ENCODE data around the gene PITPNB. TPM values are rescaled to one million over a fixed set of nuclear protein-coding genes. Genes with fewer than 3 reads are reported as not detected.

Gene PITPNB
- total RNA-seq, 4 donors from 2014 or later: 34.7 to 47.6 (median 40.4) TPM

DNA sequence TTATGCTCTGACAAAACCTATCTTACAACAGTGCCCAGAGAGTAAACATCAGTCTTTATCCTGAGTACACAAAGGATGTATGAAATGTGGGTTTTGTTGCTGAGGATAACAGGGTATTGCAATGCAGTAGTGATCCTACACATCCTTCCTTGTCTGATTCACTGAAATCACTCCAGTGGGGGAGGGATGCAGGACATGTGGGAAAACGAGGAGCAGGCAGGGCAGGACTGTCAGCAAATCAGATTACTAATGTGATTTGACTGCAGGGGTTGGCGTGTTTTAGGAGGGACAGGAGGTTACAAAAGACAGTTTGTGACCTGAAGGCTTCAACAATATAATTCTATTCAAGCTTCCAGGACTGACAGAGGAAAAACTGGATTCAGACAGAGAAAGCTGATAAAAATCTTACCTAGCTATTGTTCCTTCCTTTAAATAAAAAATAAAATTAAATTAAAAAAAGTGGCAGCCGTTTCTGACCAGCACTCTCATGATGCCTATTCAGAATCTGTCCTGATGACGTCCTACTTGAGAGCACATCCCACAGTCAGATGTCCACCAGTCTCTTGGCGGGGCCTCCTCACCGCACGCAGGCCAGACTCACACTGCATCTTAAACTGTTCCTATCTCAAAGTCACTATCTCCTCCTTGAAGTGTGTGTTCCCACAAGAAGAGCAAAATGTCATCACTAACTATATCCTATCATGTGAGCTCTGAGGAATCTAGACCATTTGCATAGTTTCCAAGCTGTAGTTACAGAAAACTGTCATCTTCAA lies 66.9 kb downstream of the PITPNB start:
- Histone ChIP-seq H3K27me3 (no peaks in the 10 kb centered on the region), H3K4me1 (peaks cover 14% of the 10 kb centered on the region), H3K36me3 (peaks cover 77% of the 10 kb centered on the region), H3K9me3 (no peaks in the 10 kb centered on the region), H3K27ac (no peak overlapping the region), H3K4me3 (no peak overlapping the region)
- TF ChIP-seq, protein P1, sequence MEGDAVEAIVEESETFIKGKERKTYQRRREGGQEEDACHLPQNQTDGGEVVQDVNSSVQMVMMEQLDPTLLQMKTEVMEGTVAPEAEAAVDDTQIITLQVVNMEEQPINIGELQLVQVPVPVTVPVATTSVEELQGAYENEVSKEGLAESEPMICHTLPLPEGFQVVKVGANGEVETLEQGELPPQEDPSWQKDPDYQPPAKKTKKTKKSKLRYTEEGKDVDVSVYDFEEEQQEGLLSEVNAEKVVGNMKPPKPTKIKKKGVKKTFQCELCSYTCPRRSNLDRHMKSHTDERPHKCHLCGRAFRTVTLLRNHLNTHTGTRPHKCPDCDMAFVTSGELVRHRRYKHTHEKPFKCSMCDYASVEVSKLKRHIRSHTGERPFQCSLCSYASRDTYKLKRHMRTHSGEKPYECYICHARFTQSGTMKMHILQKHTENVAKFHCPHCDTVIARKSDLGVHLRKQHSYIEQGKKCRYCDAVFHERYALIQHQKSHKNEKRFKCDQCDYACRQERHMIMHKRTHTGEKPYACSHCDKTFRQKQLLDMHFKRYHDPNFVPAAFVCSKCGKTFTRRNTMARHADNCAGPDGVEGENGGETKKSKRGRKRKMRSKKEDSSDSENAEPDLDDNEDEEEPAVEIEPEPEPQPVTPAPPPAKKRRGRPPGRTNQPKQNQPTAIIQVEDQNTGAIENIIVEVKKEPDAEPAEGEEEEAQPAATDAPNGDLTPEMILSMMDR (IDR thresholded peaks at IDR 0.05): no peak
- TF ChIP-seq EP300 (IDR thresholded peaks at IDR 0.05): no peak
- no peak for TF ChIP-seq POLR2A (IDR thresholded peaks at IDR 0.05)
- no peak for TF ChIP-seq POLR2AphosphoS5 (IDR thresholded peaks at IDR 0.05)
- 80% methylated on average over 7 of the region's 7 CpGs for WGBS
- no peak for DNase-seq (ENCODE audit: low spot score in 2 of 2)

DNA sequence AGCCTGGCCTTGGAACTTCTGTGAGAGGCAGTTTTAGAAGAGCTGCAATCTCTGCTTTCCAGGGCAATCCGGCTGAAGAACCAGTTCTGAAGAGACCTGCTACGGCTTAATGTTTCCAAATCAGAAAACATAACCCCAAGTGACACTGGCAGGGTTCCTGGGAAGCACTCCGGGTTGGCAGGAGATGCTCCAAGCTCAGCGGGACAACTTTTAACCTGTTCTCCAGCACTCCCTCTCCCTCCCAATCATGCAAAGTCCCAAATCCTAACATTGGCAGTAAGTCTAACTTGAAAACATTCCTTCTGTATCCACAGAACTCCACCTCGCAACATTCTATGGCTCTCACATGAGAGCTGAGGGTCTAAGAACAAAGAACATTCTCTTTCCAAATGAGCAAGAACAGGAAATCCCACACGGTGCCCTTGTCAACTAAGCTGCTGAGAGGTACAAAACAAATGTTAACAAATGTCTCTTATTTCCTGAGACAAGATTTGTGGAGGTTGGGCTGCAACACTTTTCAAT lies 69.0 kb downstream of the PITPNB start:
- peaks cover 63% of the 10 kb centered on the region for H3K36me3 ChIP-seq
- 23% methylated on average over 6 of the region's 6 CpGs for WGBS
- no peaks in the 10 kb centered on the region for H3K27me3 ChIP-seq
- no peaks in the 10 kb centered on the region for H3K9me3 ChIP-seq
- H3K4me1 ChIP-seq: peaks cover 14% of the 10 kb centered on the region
- H3K27ac ChIP-seq: no peak overlapping the region
- DNase-seq (ENCODE audit: low spot score in 2 of 2): no peak
- TF ChIP-seq POLR2AphosphoS5 (IDR thresholded peaks at IDR 0.05) (no peak), POLR2A (IDR thresholded peaks at IDR 0.05) (no peak), EP300 (IDR thresholded peaks at IDR 0.05) (no peak)
- TF ChIP-seq, protein P1 (IDR thresholded peaks at IDR 0.05): no peak
- no peak overlapping the region for H3K4me3 ChIP-seq

DNA sequence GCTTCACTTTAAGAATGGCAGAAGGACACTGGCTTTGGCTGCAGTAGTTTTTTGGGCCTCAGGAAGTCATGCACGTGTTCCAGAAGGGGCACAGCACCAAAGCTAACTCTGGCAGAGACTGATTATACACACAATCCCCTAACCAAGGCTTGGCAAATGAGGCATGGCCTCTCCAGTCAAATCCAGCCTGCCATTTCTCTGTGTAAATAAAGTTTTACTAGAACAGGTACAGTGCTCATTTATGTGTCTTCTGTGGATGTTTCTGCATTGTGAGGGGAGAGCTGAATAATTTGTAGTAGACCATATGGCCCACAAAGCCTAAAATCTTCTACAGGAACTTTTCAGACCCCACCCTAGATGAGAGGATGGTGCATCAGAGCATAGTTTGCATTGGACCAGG lies 71.1 kb downstream of the PITPNB start:
- H3K4me3 ChIP-seq: no peak overlapping the region
- peaks cover 47% of the 10 kb centered on the region for H3K36me3 ChIP-seq
- H3K4me1 ChIP-seq: peaks cover 14% of the 10 kb centered on the region
- H3K27ac ChIP-seq: no peak overlapping the region
- H3K9me3 ChIP-seq: no peaks in the 10 kb centered on the region
- no peak for TF ChIP-seq POLR2A (IDR thresholded peaks at IDR 0.05)
- TF ChIP-seq, protein P1 (IDR thresholded peaks at IDR 0.05): no peak
- no peaks in the 10 kb centered on the region for H3K27me3 ChIP-seq
- WGBS: no CpG with 5 or more reads among the region's 1 CpG
- DNase-seq (ENCODE audit: low spot score in 2 of 2): peak in 1 of 2 donors; percentile 18

DNA sequence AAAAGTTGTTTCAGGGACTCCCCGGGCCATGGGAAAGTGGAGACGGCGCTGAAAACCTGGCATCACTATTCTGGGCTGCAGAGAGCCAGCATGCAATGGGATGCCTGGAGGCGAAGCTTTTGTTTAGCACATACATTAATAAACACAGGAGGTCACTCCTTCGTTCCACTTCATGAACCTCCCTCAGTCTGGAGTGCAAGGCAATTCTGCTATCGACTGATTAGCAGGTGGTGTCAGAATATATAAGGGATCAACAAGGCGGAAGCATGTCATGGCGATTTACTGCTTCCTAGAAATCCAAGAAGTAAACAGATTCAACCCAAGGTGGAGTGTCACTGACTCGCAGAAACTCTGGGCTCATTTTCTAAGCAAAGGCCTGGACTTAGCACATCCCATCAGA lies 72.1 kb downstream of the PITPNB start:
- no peak overlapping the region for H3K4me3 ChIP-seq
- TF ChIP-seq POLR2AphosphoS5 (IDR thresholded peaks at IDR 0.05): no peak
- TF ChIP-seq EP300 (IDR thresholded peaks at IDR 0.05): no peak
- no peak for TF ChIP-seq POLR2A (IDR thresholded peaks at IDR 0.05)
- TF ChIP-seq, protein P1 (IDR thresholded peaks at IDR 0.05): no peak
- peaks cover 14% of the 10 kb centered on the region for H3K4me1 ChIP-seq
- peak in 1 of 2 donors; percentile 31 for DNase-seq (ENCODE audit: low spot score in 2 of 2)
- 84% methylated on average over 9 of the region's 9 CpGs for WGBS
- H3K36me3 ChIP-seq: peaks cover 38% of the 10 kb centered on the region
- H3K27me3 ChIP-seq: no peaks in the 10 kb centered on the region
- H3K9me3 ChIP-seq: no peaks in the 10 kb centered on the region
- no peak overlapping the region for H3K27ac ChIP-seq

DNA sequence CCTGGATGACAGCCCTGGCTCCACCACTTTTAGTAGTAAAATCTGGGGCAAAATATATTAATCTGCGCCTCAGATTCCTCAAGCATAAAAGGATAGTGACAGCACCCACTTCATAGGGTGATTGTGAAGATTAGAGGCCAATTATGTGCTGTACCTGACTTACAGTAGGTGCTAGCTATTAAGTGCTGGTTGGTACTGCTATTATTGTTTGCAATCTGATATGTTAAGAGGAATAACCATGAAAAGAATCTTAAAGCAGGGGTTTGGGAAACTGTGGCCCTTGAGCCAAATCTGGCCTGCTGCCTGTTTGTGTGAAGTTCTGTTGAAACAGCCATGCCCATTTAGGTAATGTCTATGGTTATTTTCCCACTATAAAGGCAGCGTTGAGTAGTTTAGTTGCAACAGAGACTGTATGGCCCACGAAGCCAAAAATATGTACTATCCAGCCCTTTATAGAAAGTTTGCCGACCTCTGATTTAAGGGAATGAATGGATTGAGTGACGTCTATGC lies 72.8 kb downstream of the PITPNB start:
- peaks cover 32% of the 10 kb centered on the region for H3K36me3 ChIP-seq
- WGBS: 94% methylated on average over 5 of the region's 5 CpGs

More for the DNA sequence above, 72.8 kb downstream of the PITPNB start:
- no peaks in the 10 kb centered on the region for H3K9me3 ChIP-seq
- H3K27me3 ChIP-seq: no peaks in the 10 kb centered on the region
- H3K4me3 ChIP-seq: no peak overlapping the region
- peak in 1 of 2 donors; percentile 11 for DNase-seq (ENCODE audit: low spot score in 2 of 2)
- TF ChIP-seq POLR2A (IDR thresholded peaks at IDR 0.05) (no peak), POLR2AphosphoS5 (IDR thresholded peaks at IDR 0.05) (no peak), EP300 (IDR thresholded peaks at IDR 0.05) (no peak)
- TF ChIP-seq, protein P1 (IDR thresholded peaks at IDR 0.05): no peak
- H3K4me1 ChIP-seq: peaks cover 14% of the 10 kb centered on the region
- no peak overlapping the region for H3K27ac ChIP-seq

All from suprapubic skin (tissue), 4 donors.